Measurements from ENCODE around the gene REEP1.

The REEP1 gene

GRCh38 chr2:86337244-86337835 lies at the start of gene REEP1:
Gene REEP1 (minus strand): TSS chr2:86337626. CDS start chr2:86337510, 116 bp downstream.
- in situ Hi-C loops (cut with HindIII; ENCODE audit: low sequenced_read_pairs) = no loop called here

GRCh38 chr2:86383844-86384243 lies 46.4 kb upstream of the REEP1 start:
- in situ Hi-C loops (cut with HindIII; ENCODE audit: low sequenced_read_pairs) = no loop called here

DNA sequence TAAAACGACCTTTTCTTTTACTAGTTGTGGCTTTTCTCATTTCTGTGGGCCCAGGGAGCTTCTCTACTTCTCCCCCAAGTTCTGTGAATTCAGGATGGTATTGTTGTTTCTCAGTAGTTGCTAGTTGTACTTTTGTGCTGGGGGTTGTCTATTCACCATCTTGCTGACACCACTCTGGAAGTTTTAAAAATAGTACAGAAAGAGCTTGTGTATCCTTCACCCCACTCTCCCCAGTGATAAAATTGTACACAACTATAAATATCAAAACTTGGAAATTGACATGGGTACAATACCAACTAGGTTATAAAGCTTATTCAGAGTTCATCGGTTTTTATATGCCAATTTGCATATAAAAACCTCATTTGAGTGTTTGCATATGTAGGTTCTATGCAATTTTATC lies 45.3 kb upstream of the REEP1 start:
- in situ Hi-C loops (cut with HindIII; ENCODE audit: low sequenced_read_pairs) = no loop called here

DNA sequence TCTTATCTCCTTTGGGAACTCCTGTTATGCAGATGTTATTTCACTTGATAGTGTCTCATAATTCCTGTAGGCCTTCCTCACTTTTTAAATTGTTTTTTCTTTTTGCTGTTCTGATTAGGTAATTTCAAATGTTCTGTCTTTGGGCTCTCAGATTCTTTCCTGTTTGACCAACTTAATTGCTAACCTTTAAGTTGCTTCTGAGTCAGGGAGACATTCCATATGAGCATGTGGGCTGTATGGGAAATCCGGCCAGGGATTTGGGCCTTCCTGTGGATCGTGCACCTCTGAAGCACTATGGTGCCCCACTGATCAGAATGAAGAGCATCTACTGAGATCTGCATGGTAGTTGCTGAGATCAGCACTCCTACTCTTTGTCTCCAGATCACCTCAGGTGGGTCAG lies 44.7 kb upstream of the REEP1 start:
- in situ Hi-C loops (cut with HindIII; ENCODE audit: low sequenced_read_pairs) = no loop called here

- in situ Hi-C loops (cut with HindIII; ENCODE audit: low sequenced_read_pairs) = no loop called here
These were observed 41.0 kb upstream of the REEP1 start for GRCh38 chr2:86378469-86378868.

DNA sequence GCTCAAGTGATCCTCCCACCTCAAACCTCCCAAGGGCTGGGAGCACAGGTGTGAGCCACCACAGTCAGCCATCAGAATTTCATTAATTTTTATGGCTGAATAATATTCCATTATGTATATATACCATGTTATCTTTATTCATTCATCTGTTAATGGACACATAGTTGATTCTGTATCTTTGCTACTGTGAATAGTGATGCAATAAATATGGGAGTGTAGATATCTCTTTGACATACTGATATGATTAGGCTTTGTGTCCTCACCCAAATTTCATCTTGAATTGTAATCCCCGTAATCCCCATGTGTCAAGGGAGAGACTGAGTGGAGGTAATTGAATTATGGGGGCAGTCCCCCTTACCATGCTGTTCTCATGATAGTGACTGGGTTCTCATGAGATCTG lies 38.2 kb upstream of the REEP1 start:
- in situ Hi-C loops (cut with HindIII; ENCODE audit: low sequenced_read_pairs) = no loop called here

DNA sequence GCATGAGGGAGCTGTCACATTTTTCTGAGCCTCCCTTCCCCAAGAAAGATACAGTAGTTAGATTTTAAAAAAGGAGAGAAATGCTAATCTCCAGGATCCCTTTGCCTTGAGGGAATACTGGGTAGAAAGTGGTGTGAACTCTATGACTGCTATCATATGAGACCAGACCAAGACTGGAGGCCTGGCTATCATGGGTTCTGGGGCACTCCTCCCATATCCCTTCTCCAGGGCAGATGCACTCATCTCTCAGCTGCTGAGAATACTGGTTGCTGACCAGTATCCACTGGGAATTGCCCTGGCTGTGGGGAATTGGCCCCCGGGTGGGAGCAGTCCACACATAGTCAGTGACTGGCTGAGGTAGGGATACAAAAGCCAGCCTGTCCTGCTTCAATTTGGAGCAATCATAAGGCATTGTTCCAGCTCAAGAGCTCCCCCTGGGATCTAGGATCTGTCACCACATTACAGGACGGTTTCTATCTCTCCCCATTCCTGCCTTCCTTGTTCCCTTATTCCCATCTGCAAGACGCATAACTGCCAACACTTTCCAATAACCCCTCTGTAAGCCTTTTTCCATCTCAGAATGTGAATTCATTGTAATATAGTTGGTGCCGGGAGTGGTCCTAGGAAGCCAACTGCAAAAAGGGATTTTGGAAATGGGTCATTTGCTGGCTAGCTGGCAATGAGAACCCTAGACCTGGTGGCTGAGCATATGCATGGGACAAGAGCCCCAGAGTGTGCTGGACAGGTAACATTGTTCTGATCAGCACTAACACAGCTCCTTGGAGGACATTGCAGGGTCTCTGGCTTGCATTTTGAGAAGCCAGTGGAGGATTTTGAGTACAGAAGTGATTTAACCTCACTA lies 35.4 kb upstream of the REEP1 start:
- in situ Hi-C loops (cut with HindIII; ENCODE audit: low sequenced_read_pairs) = no loop called here

DNA sequence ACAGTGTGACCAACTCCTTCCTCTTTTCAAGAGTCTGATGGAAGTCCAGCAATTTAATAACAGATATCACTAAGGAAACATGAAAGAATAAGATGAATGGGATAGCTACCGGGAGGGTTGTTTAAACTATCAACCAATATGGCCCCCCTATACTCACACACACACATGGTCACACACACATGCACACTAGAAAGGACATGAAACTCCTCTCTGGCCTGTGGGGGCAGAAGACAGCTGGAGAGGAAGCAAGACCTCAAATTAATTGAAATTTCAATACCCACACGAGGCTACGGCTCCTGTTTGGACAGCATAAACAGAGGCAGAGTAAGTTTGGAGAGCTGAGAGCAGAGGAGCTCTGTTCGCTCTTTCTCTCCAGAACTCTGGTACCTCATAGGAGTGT lies 34.7 kb upstream of the REEP1 start:
- in situ Hi-C loops (cut with HindIII; ENCODE audit: low sequenced_read_pairs) = no loop called here

- in situ Hi-C loops (cut with HindIII; ENCODE audit: low sequenced_read_pairs) = no loop called here
These were observed 34.1 kb upstream of the REEP1 start for GRCh38 chr2:86371527-86371926.

GRCh38 chr2:86370579-86370978 lies 33.2 kb upstream of the REEP1 start:
- in situ Hi-C loops (cut with HindIII; ENCODE audit: low sequenced_read_pairs) = no loop called here

DNA sequence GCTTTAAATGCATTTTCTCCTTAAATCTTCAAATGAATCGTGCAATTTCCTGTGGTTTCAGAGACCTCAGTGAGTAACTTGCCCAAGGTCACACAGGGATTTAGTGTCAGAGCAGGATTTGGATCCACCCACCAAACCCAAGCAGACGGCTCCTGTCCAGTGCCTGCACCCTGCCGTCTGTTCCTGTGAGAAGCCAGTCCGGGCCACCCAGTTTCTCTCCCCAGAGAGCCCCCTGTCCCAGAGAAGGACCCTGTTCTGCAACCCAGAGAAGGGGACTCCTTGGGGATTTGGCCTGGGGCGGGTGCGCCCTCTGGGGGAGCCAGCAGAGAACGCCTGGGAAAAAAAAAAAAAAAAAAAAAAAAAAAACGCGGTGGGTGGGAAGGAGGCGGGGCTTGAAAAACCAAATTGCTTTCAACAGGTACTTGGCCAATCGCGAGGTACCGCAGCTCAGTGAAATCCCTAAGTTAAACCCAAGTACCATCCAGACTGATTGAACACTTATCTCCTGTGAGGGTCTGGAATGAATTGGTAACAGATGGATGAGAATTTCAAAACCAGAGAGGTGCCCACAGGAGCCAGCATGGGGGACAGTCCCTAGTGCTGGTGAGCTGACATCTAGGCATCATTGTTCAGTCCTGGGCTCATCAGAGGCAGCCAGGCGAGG lies 30.9 kb upstream of the REEP1 start:
- in situ Hi-C loops (cut with HindIII; ENCODE audit: low sequenced_read_pairs) = no loop called here

- in situ Hi-C loops (cut with HindIII; ENCODE audit: low sequenced_read_pairs) = no loop called here
These were observed 30.0 kb upstream of the REEP1 start for GRCh38 chr2:86367499-86367777.

- in situ Hi-C loops (cut with HindIII; ENCODE audit: low sequenced_read_pairs) = no loop called here
These were observed 29.4 kb upstream of the REEP1 start for GRCh38 chr2:86366651-86367498.

- in situ Hi-C loops (cut with HindIII; ENCODE audit: low sequenced_read_pairs) = no loop called here
These were observed 27.5 kb upstream of the REEP1 start for GRCh38 chr2:86364894-86365293.

DNA sequence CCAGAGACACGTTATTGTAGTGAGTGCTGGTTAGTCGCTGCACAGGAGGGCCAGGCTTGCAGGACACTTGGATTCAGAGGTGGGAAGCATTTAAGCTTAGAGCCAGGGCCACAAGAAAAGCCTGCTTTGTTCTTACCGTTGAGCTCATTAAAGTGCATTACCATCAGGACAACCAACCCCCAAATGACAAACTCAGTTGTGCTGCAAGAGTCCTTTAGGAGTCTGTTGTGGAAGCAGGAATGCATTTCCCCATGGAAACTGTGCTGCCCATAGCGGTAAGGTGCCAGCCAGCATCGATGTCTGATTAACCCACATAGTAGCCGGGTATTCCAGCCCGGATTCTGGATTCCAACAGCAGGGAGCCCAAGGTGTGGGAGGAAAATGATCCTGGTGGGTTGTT lies 23.4 kb upstream of the REEP1 start:
- in situ Hi-C loops (cut with HindIII; ENCODE audit: low sequenced_read_pairs) = no loop called here

GRCh38 chr2:86358957-86359356 lies 21.5 kb upstream of the REEP1 start:
- in situ Hi-C loops (cut with HindIII; ENCODE audit: low sequenced_read_pairs) = no loop called here

- in situ Hi-C loops (cut with HindIII; ENCODE audit: low sequenced_read_pairs) = no loop called here
These were observed 20.1 kb upstream of the REEP1 start for GRCh38 chr2:86357392-86357963.

GRCh38 chr2:86352727-86353221 lies 15.3 kb upstream of the REEP1 start:
- in situ Hi-C loops (cut with HindIII; ENCODE audit: low sequenced_read_pairs) = no loop called here

DNA sequence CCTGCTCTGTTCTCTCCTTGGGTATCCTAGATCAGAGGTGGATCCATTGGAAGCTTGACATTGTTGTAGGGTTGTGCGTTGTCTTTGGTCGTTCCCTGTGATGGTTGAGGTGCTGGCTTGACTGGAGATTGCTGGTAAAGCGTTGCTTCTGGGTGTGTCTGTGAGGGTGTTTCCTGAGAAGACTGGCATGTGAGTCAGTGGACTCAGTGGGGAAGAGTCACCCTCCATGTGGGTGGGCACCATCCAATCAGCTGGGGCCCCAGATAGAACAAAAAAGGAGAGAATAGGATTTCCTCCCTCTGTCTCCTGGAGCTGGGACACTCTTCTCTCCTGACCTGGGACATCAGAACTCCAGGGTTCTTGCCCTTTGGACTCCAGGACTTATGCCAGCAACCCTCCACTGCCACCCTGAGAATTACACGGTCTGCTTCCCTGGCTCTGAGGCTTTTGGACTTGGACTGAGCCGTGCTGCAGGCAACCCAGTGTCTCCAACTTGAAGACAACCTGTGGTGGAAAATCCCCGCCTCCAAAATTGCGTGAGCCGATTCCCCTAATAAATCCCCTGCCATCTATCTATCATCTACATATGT lies 14.8 kb upstream of the REEP1 start:
- in situ Hi-C loops (cut with HindIII; ENCODE audit: low sequenced_read_pairs) = no loop called here

- in situ Hi-C loops (cut with HindIII; ENCODE audit: low sequenced_read_pairs) = no loop called here
These were observed 13.3 kb upstream of the REEP1 start for GRCh38 chr2:86350751-86351150.

Measured in DLD1 (cell line).